COLO668 (cell line): Measurements from ENCODE around the gene PTPN13.
A peak's percentile ranks its signal among the peaks of the same experiment; 100 is the strongest.

Source experiments
- DNase-seq: peaks from one replicate; lab custom pipeline; 2025; ENCODE audit not compliant: unreplicated experiment; lab: John Stamatoyannopoulos, UW

Gene PTPN13

DNA sequence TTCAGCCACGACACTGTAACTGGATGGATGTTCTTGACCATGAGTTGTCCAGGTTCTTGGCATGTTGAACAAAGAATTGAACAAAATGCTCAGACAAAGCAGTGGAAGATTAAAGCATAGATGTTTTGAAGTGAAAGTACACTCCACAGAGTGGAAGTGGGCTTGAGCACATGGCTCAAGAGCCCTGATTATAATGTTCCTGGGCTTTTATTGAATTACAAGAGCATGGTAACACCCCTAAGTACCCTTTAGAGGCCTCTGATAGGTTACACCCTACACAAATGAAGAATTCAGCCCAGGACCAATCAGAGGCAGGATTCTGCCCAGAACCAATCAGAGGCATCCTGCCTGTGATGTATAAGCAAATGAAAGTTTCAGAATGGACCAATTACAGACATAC, 221.5 kb downstream of the PTPN13 start:
- no peak for DNase-seq

DNA sequence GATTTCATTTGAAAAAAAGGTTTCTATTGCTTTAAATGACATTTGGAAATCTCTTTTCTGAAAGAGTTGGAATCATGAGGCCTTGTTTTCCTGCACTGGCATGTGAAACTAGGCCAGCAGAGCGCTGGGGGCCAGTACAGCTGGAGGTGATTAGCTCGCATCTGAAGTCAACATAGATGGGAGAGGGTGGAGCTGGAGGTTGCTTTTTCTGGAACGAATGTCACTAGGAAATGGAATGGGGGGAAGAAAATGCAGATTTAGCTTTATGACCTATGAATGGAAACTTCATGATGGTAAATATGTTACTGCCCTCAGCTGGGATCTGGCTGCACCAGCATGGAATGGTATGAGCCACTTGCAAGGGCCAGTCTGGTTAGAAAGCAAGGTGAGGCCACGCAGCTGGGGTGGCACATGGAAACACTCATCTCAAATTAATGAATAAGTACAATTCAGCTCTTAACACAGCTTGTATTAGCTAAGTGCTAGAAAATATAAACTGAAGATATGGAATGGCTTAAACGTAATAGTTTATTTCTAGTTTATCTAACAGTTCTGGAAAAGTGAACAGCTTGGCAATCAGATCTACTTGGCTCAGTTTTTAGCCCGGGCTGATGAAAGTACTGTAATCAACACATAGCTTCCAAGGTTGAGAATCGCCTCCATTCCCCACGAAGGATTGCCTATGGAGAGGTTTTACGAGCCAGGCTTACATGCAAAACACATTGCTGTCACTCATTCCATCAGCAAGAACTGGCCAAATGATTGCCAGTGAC, 222.6 kb downstream of the PTPN13 start:
- DNase-seq, result no peak

DNA sequence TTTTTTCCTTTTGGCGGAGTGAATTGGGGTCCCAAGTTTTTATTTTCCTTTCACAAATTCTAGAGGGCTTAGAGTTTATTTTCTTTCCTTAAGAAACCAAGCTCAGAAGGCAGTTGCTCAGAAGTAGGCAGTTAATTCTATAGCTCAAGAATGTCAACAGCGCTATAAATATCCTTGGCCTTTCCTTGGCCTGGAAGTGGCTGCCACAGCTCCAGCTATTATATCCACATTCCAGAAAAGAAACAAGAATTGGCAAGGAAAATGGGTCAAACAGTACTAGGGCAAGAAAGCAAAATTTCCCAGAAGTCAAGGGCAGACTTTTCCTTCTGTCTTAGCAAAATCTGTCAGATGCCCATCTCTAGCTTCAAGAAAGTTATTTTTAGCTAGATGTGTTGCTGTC, 224.1 kb downstream of the PTPN13 start:
- DNase-seq, result no peak

DNA sequence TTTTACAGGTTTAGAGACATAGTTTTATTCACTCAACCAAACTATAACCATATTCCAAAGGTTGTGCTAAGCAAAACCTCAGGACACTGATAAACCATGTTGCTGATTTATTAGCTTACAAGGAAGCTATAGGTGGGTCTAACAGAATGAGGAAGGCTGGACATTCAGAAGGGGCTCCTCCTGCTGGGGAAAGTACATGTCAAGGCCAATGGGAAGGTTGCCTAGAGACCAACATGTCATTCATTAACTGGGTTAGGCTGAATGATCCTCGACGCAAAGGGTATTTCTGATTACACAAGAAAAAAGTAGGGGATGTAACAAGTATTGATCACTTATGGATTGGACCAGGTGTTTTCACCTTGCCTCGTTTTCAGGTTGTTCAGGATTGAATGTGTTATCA, 224.7 kb downstream of the PTPN13 start:
- no peak for DNase-seq

DNA sequence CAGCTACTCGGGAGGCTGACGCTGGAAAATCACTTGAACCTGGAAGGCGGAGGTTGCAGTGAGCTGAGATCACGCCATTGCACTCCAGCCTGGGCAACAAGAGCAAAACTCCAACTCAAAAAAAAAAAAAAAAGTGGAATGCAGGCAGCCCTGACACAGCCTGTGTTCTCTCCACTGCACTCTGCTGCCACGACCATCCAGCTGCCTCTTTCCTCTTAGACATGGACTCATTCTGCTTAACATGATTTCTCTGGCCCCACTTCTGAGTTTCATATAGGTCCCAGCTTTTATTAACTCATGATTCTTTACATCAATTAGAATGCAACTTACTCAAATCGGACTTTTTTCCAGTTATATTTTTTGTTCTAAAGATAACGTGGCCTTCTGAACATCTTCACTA, 225.4 kb downstream of the PTPN13 start:
- DNase-seq, result no peak

DNA sequence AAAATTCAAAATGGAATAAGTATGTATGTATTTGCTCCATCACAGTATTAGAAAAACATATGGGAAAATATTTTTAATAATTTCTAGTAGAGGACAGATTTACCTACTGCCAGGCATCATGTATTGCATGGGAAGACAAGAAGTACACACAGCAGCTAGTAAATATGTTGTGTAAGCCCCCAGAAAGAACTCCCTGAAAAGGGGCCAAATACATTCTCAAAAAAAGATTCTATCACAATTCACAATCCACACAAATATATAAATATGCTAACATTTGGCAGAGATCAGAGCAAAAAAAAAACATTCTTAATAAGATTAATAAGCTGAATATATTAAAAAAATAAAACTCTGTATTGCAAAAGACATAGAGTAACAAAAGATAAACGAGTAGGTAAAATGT, 227.0 kb downstream of the PTPN13 start:
- DNase-seq, result no peak

DNA sequence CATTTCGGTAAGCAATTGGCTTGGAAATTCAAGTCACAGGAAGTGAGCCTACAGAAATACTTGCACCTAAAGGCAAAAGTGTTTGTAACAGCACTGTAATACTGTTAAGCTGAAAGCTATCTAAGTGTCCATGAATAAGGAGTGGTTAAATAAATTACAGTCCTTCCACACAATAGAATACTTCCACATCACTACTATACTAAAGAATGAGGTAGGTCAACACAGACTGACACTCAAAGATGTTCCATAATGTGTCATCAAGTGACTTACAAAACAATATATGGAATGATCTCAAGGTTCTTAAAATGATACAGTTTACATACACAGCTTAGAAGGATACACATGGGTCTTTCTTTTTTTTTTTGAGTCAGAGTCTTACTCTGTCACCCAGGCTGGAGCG, 228.0 kb downstream of the PTPN13 start:
- DNase-seq, result no peak

DNA sequence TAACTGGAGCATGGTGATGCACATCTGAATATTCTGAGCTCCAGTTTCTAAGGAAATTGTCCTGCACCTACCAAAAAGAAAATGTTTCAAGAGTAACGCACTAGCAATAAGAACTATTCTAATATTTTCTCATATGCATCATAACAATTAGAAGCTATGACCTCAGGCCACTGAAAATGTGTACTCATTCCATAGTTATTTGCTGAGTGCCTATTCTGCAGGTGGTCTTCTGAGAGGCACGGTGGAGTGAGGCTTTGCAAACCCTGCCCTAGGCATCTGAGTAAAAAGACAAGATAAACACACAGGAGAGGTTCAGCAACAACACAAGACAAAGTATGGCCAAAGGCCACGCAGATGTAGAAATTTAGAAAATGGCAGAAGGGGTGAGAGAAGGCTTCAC, 231.4 kb downstream of the PTPN13 start:
- no peak for DNase-seq

DNA sequence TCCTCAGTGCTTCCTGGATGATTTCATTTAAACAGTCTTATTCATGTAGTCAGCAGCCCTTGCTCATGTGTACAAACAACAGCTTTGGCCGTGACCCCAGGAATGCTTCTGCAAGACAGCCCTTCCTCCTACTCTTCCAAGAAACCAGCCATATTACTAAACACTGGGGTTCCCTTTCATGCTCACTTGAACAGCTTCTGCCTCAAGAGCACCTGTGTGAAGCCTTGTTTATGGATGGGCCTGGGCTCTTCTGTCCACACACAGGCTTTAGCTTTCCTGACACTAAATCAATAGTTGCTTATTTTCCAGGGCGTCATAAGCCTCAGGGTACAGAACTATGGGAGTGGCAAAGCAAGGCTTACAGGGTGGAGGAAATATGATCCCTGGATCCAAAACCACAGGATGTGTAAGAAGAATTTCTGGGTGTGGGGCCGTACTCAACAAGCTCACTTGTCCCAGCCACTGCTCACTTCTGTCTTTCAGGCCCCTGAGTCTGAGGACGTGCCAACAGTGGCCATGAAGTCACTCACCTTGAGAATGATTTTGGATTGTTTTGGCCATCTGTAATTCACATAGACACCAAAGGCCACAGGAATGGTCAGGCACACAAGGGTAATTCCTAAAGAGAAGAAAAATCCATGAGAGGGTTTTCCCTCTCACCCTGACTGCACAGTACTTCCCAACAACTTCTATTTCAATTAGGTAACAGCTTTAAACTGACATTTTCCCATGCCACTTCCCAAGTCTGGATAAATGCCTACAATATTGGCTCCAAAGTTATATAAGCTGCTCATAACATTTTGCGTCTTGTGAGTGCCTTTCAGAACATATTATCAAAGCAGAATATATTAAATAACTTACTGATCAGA, 237.4 kb downstream of the PTPN13 start:
- peak; percentile 68 for DNase-seq

DNA sequence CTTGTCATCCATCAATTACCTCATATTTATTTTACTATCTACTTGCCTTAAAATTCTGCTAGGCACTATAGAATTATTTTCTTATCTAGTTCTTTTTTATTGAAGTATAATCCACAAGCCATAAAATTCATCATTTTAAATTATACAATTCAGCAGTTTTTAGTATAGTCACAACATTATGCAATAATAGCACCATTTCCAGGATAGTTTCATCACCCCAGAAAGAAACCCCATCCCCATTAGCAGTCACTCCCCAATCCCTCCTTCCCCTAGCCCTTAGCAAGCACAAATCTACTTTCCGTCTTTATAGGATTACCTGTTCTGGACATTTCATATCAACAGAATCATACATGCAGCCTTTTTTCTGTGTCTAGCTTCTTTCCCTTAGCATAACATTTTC, 239.5 kb downstream of the PTPN13 start:
- no peak for DNase-seq

DNA sequence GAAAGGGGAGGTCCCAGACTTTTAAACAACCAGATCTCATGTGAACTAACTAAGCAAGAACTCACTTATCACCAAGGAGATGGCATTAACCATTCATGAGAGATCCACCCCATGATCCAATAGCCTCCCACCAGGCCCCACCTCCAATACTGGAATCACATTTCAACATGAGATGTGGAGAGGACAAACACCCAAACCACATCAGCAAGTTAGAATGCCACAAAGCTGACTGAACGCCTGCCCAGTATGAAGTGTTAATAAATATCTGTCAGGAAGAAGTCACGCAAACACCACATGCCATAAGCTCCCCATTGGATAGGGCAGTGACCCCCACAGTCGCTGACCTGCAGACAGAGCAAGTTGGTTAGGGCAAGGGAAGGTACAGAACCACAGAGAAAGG, 240.8 kb downstream of the PTPN13 start:
- no peak for DNase-seq

DNA sequence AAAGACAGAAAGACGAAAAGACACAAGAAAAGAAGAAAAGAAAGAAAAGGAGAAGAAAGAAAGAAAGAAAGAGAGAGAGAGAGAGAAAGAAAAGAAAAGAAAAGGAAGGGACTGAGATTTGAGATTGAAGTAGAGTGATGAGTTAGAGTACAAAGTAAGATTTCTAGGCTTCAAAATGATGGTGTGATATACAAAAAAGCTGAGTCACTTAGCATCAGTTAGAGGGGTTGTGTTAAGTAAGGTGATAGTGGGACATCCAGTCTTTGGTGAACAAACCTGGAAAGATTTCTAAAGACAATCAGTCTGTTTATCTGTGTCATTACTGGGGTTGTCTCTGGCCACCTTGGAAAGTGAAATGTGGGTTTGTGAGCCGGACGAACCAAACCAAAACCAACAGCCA, 241.6 kb downstream of the PTPN13 start:
- no peak for DNase-seq

DNA sequence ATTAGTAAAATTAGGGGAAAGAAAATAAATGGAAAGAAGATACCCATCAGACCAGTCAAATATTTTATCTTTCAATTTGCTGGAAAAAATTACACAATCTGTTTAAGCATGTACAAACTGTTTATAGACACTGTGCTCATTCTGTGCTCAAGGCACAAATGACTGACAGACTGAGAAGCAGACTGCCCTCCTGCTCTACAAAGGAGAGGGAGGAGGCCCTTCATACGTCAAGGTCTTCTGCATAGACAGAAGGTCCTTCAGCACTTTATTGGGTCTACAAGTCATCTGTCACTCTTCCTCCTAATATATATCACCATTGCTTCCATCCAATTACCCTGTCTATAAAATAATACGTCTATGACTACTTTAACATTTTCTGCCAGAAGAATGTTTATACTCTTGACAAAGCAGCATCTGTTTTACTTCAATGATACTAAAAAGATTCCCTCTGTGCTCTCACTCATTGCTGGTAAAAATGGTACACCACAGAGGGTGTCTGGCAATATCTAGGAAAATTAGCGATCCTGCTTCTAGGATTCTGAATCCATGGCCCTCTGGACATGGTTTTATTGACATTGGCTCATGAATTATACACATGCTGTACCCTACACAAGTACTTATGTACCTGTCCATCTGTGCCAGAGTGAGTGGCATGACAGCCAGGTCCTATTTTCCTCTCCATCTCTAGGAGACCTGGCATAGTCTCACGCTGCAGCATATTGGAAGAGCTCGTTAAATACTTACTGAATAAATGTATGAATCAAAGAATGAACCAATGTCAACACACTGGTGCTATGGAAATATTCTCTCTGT, 243.8 kb downstream of the PTPN13 start:
- no peak for DNase-seq

DNA sequence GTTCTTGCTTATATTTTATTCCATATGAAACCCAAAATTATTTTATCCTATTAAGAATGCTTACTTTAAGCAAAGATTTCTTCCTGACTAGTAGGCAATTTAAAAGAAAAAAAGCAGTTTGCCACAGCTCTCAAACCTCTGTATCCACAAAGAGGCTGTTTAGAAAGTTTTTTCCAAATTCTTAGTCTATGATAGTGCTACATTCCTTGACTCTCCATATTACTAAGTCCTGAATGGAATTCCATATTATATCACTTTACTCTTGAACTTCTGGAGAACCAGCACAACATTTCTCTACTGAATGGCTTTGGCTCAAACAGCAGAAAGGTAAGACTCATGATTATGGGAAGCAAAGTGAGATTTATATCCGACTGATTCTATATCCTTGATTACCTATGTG, 246.7 kb downstream of the PTPN13 start:
- DNase-seq, result no peak

DNA sequence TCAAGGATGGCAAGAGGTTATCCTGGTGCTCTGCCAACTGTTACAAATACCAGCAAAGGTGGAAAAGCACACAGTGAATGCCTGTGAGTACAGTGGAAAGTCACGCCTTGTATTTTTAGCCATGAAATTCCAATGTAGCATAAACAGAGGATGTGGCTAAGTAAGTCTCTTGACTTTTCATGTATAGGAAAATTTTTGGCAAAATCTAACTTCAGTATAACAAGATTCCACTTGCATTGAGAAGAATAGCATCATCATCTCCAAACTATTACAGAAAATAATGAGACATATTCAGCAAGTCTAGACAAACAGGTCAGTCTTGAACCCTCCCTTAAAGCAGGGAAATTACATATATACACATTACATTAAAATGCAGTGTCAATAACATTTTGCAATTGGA, 247.2 kb downstream of the PTPN13 start:
- DNase-seq, result no peak

DNA sequence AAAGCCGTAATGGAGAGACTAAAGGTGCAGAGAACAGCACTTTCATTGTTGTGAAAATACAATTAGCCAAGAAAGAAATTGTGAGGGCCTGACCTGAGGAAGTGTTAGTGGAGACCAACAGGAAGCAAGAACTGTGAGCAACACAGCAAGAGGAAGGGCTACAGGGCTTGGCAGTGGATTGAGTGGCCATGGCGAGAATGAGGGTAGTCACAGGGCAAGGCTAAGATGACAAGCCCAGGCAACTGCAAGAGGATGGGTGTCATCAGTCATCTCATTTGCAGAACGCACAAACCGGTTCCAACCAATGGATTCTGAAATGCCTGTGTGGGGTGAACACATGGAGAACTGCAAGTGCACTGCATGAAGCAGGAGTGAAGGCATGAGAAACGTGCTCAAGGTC, 251.5 kb downstream of the PTPN13 start:
- DNase-seq, result no peak

DNA sequence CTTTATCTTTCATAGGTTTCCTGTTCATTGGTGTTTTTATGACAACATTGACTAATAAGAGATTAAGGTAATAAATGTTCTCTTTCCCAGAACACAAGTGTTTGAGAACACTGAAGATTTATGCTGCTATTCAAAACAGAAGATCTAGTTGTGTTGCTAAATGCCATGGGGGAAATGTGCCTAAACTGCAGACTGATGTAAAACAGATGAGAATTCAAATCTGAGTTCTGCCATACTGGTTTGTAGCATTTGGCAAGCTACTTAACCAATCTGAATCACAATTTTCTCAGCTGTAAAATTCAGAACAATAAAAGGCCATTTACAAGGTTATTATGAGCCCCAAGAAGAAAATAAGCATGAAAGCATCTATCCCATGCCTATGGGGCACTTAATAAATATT, 252.8 kb downstream of the PTPN13 start:
- DNase-seq, result no peak

DNA sequence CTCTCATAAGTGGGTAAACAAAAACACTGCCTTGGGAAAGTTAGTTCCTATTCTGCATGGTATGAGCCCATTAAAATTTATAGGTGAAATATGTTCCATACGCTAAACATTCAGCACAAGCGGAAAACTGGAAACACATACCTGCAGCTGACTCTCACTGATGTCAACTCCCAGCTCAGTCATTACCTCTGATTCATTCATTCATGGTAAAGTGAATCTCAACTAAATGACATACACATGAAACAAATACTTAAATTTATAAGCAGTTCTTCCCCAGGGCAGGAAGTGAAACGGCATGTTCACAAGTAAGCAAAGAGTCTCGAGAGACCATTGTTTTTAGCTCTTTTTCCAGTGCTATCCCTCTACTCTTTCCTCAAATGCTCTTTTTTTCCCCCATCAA, 253.5 kb downstream of the PTPN13 start:
- DNase-seq, result no peak

DNA sequence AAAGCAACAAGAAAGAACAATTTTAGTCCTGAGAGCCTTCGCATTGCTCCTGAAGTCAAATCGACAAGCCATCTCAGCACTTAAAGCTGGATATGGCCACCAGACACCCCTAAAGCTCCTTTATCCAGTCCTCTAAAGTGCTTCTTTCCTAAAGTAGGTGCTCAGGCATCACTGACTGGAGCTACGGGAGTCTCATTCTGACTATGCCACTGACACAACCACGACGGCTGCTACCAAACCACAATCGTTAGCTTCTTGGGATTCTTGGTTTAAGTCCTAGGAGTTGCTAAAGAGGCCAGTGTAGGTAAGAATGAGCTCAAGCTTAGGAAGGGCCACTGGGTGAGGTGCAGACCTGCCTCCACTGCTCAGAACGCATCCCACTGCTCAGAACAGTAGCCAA, 254.0 kb downstream of the PTPN13 start:
- DNase-seq, result no peak

DNA sequence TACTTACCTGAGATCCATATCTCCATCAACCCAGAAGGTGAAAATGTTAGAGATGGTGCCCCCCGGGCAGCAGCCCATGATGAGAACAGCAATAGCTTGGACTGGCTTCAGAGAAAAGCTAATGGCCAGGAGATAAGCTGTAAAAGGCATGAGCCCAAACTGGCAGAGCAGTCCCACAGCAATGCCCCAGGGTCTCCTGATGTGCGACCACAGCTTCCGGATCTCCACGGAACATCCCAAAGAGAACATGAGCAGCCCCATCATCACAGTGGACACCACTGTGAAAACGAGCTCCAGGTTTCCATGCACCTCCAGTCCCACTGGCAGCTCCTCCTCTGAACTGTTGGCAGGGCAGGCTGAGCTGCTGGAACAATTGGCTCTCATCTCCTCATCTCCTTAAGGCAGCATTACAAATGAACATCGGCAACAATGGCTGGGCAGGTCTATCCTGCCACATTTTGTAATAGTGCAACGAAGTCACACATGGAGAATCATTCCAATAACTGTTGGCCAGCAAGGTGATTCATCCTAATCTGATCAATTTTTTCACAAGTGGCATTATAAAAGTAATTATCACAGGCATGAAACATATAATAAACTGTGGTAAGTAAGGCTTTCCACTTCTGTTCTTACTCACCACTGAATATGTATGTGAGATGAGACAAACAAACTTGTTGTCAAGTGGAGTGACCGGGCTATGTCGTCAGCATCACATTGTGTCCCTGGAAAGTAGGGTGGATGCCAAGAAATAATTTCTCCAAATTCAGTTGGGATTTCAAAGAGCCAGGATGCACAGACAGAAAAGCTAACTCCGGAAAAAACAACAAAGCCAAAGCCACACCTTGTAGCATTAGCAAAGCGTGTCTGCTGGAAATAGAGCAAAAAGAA, 254.9 kb downstream of the PTPN13 start, which contains the start of gene SLC10A6:
Gene SLC10A6 (minus strand): TSS at position 653 of the 888 bp plus-strand sequence. CDS start 269 bp downstream, at position 384.
- DNase-seq, result no peak
